HCT116 (cell line): ENCODE measurements around the gene SHISA8. TPM values are rescaled to one million over a fixed set of nuclear protein-coding genes. Genes with fewer than 3 reads are reported as not detected.

Experiments used
- ATAC-seq: fragments of 200-7000 bp; cut with Tn5 transposase; 2 replicates; pipeline ENCODE4 v1.9.1; 2020; ENCODE audit warnings: mild to moderate bottlenecking, moderate library complexity
- BruUV-seq: library from RNA; stranded (reverse); fragments of 400-500 nt; replicated peaks from 2 replicates; lab custom pipeline; 2021; lab: Mats Ljungman, UMichigan
- CTCF ChIA-PET: fragments of 300-600 bp; sonication (Branson Sonifier 250); formaldehyde crosslinking; loops from one replicate; lab custom pipeline; 2021; ENCODE audit warnings: antibody characterized with exemption; lab: Charles Lee
- POLR2A ChIA-PET: fragments of 300-600, 350-600 bp; sonication (Branson Sonifier 250); formaldehyde crosslinking; loops from one replicate; lab custom pipeline; 2021; ENCODE audit warnings: antibody characterized with exemption; lab: Charles Lee
- RAD21 ChIA-PET, 2 experiments: fragments of 300-600 bp; sonication (Branson Sonifier 250); formaldehyde crosslinking; loops; one replicate each; lab custom pipeline; 2023; ENCODE audit warnings: low total read pairs in 2 of 2; ENCODE audit not compliant: uncharacterized antibody in 2 of 2, unreplicated experiment in 2 of 2, low non-redundant PET in 1 of 2; lab: Charles Lee
- DNase-seq: peaks from one replicate; pipeline ENCODE4 v3.0.0-alpha.2; 2010; ENCODE audit warnings: low read depth, low spot score
- H2AFZ ChIP-seq: fragments of 200-600 bp; shearing (Covaris generic), sonication (generic); 2 replicates; pipeline ENCODE4 v1.6.1; 2017; ENCODE audit warnings: low read depth, mixed run types, mixed read lengths, antibody characterized with exemption, low read length; ENCODE audit not compliant: poor library complexity, severe bottlenecking
- H3K27ac ChIP-seq: 2 replicates; pipeline ENCODE4 v1.5.1; 2012; ENCODE audit warnings: low read depth, low read length
- H3K27me3 ChIP-seq: fragments of 200-600 bp; sonication (generic); 2 replicates; pipeline ENCODE4 v1.6.1; 2016; ENCODE audit warnings: mixed run types, low read length, mixed read lengths; ENCODE audit not compliant: insufficient read depth
- H3K36me3 ChIP-seq, 2 experiments: fragments of 200-500 bp in 1 of 2; fragments of 200-600 bp in 1 of 2; sonication (Bioruptor generic) in 1 of 2; sonication (generic) in 1 of 2; 2 replicates each; pipeline versions ENCODE4 v1.5.1 to v1.6.1; 2014 to 2016; ENCODE audit warnings: low read length in 2 of 2, inconsistent platforms in 1 of 2, mixed read lengths in 1 of 2, mixed run types in 1 of 2; ENCODE audit not compliant: insufficient read depth in 2 of 2, control insufficient read depth in 1 of 2
- H3K4me1 ChIP-seq, 2 experiments: fragments of 200-600 bp in 1 of 2; sonication (generic) in 1 of 2; 2 replicates each; pipeline versions ENCODE4 v1.5.1 to v1.6.1; 2012 to 2017; ENCODE audit warnings: low read length in 2 of 2, inconsistent platforms in 1 of 2, mild to moderate bottlenecking in 1 of 2, mixed read lengths in 1 of 2, mixed run types in 1 of 2, moderate library complexity in 1 of 2; ENCODE audit not compliant: insufficient read depth in 2 of 2, control insufficient read depth in 1 of 2
- H3K4me2 ChIP-seq: fragments of 200-600 bp; sonication (generic); 2 replicates; pipeline ENCODE4 v1.6.1; 2017; ENCODE audit warnings: mixed run types, low read length, mixed read lengths
- H3K4me3 ChIP-seq, 2 experiments: fragments of 200-600 bp in 1 of 2; sonication (generic) in 1 of 2; replicated peaks in 1 of 2; 2 replicates each; pipeline ENCODE4 v1.5.1; 2011 to 2016; ENCODE audit warnings: low read length in 2 of 2, control low read depth in 1 of 2, low read depth in 1 of 2, mild to moderate bottlenecking in 1 of 2, mixed read lengths in 1 of 2, mixed run types in 1 of 2
- H3K79me2 ChIP-seq: fragments of 200-600 bp; sonication (generic); 2 replicates; pipeline ENCODE4 v1.6.1; 2017; ENCODE audit warnings: mild to moderate bottlenecking, mixed run types, low read length, moderate library complexity, mixed read lengths; ENCODE audit not compliant: insufficient read depth
- H3K9ac ChIP-seq: fragments of 200-600 bp; sonication (generic); 2 replicates; pipeline ENCODE4 v1.6.1; 2016; ENCODE audit warnings: low read length, mixed read lengths
- H3K9me2 ChIP-seq: fragments of 200-600 bp; sonication (generic), shearing (Covaris generic); 2 replicates; pipeline ENCODE4 v1.6.1; 2017; ENCODE audit warnings: mixed run types, mild to moderate bottlenecking, moderate library complexity; ENCODE audit not compliant: insufficient read depth
- H3K9me3 ChIP-seq, 2 experiments: fragments of 200-500 bp in 1 of 2; fragments of 200-600 bp in 1 of 2; sonication (Bioruptor generic) in 1 of 2; sonication (generic) in 1 of 2; 2 replicates each; pipeline ENCODE4 v1.6.1; 2014 to 2017; ENCODE audit warnings: low read length in 2 of 2, mixed read lengths in 2 of 2, inconsistent platforms in 1 of 2, low read depth in 1 of 2, mild to moderate bottlenecking in 1 of 2, mixed run types in 1 of 2, moderate library complexity in 1 of 2; ENCODE audit not compliant: control insufficient read depth in 1 of 2, insufficient read depth in 1 of 2
- H4K20me1 ChIP-seq: fragments of 200-600 bp; sonication (generic), shearing (Covaris generic); 2 replicates; pipeline ENCODE4 v1.6.1; 2017; ENCODE audit warnings: mixed run types, mild to moderate bottlenecking, moderate library complexity; ENCODE audit not compliant: insufficient read depth
- CEBPB ChIP-seq: IDR thresholded peaks from 2 replicates; pipeline ENCODE4 v1.6.1; 2012; ENCODE audit warnings: low read depth
- EGR1 ChIP-seq: IDR thresholded peaks from 2 replicates; pipeline ENCODE4 v1.6.1; 2012; ENCODE audit warnings: low read depth
- ELF1 ChIP-seq: IDR thresholded peaks from 2 replicates; pipeline ENCODE4 v1.6.1; 2012; ENCODE audit warnings: low read depth, borderline replicate concordance
- EZH2phosphoT487 ChIP-seq: fragments of 200-600 bp; IDR thresholded peaks from 2 replicates; pipeline ENCODE4 v1.6.1; 2018; ENCODE audit warnings: antibody characterized with exemption, borderline replicate concordance
- FOSL1 ChIP-seq: IDR thresholded peaks from 2 replicates; pipeline ENCODE4 v1.6.1; 2012; ENCODE audit warnings: low read depth
- JUND ChIP-seq: IDR thresholded peaks from 2 replicates; pipeline ENCODE4 v1.6.1; 2012
- POLR2A ChIP-seq: IDR thresholded peaks from 2 replicates; pipeline ENCODE4 v1.7.0; 2011; ENCODE audit warnings: borderline replicate concordance; ENCODE audit not compliant: insufficient read depth, insufficient read length; ENCODE audit errors: extremely low read depth
- RAD21 ChIP-seq: IDR thresholded peaks from 2 replicates; pipeline ENCODE4 v1.6.1; 2012; ENCODE audit warnings: low read depth, mild to moderate bottlenecking
- SRF ChIP-seq: IDR thresholded peaks from 2 replicates; pipeline ENCODE4 v1.6.1; 2012; ENCODE audit warnings: low read depth
- YY1 ChIP-seq: IDR thresholded peaks from 2 replicates; pipeline ENCODE4 v1.6.1; 2011; ENCODE audit warnings: low read length, low read depth, moderate library complexity, mild to moderate bottlenecking; ENCODE audit not compliant: insufficient replicate concordance; ENCODE audit errors: extremely low read depth
- intact Hi-C: fragments of 100-400 bp; cut with micrococcal nuclease; formaldehyde crosslinking; loops from 2 replicates; pipeline ENCODE4 v1.10.0; 2022
- total RNA-seq: library from RNA; stranded (reverse); gene quantifications from one replicate; pipeline ENCODE4 v1.2.1, GENCODE V29; 2021; ENCODE audit not compliant: unreplicated experiment
- TF ChIP-seq, protein P1 (sequence below), 3 experiments: fragments of 200-600 bp in 1 of 3; sonication (generic) in 1 of 3; IDR thresholded peaks in 2 of 3; conservative IDR thresholded peaks in 1 of 3; 2 replicates each; pipeline ENCODE4 v1.5.1; 2012 to 2017; ENCODE audit warnings: low read depth in 2 of 3, low read length in 2 of 3, antibody characterized with exemption in 1 of 3, borderline replicate concordance in 1 of 3, control low read depth in 1 of 3, mild to moderate bottlenecking in 1 of 3, mixed read lengths in 1 of 3, mixed run types in 1 of 3, moderate library complexity in 1 of 3; ENCODE audit not compliant: insufficient read depth in 1 of 3
- TF ChIP-seq, protein P2 (sequence below): IDR thresholded peaks from 2 replicates; pipeline ENCODE4 v1.6.1; 2012; ENCODE audit warnings: low read depth

The SHISA8 gene
- total RNA-seq, 1 experiment from 2014 or later: 13.9 TPM

DNA sequence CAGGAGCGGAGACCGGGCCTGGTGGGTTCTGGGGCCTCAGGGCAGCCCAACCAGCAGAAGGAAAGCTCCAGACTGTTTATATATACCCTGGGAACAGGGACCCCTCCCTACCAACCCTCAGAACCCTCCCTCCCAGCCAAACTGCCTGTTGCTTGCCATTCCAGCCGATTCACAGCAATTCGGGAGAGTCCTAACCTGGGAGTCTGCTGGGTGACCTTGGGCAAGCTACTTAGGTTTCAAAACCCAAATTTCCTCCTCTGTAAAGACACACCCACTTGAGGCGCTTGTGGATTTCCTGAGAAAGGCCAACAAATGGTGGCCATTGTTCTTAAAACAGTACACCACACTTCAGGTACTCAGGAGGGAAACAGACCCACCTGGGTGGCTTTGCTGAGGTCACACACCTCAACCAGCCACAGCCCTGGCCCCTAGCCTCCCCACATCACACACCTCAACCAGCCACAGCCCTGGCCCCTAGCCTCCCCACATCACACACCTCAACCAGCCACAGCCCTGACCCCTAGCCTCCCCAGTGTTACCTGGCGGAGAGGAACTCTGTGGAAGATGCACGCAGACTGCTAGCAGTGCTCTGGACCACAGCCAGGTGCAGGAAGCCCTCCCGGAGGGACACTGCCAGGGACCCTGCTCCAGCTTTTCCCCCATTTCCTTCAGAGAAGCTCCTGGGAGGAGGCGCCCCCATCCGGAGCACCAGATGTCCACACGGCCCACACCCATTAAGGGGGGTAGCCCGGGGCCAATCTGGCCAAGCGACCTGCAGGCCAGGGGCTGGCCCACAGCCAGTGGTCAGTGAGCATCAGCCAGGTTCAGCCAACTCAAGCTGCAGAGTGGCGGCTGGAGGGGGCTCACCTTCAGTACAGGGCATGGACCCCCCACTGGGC lies 6.2 kb downstream of the SHISA8 start:
- no peak overlapping the region for H3K27ac ChIP-seq
- no peak overlapping the region for H2AFZ ChIP-seq
- no peaks in the 10 kb centered on the region for H3K27me3 ChIP-seq
- no TSS peak for BruUV-seq
- RAD21 ChIA-PET: no interaction called here
- intact Hi-C loops: no loop called here
- POLR2A ChIA-PET: no interaction called here
- no peaks in the 10 kb centered on the region for H3K9me2 ChIP-seq
- CTCF ChIA-PET: no interaction called here
- H3K4me3 ChIP-seq: no peak overlapping the region
- H4K20me1 ChIP-seq: no peaks in the 10 kb centered on the region
- H3K4me2 ChIP-seq: no peak overlapping the region
- no peaks in the 10 kb centered on the region for H3K79me2 ChIP-seq
- H3K4me1 ChIP-seq: peaks cover 0 to 15% of the 10 kb centered on the region in 2 experiments; a peak in 2 of 4 replicates
- no peak for ATAC-seq
- no peaks in the 10 kb centered on the region for H3K9me3 ChIP-seq
- TF ChIP-seq, protein P1, sequence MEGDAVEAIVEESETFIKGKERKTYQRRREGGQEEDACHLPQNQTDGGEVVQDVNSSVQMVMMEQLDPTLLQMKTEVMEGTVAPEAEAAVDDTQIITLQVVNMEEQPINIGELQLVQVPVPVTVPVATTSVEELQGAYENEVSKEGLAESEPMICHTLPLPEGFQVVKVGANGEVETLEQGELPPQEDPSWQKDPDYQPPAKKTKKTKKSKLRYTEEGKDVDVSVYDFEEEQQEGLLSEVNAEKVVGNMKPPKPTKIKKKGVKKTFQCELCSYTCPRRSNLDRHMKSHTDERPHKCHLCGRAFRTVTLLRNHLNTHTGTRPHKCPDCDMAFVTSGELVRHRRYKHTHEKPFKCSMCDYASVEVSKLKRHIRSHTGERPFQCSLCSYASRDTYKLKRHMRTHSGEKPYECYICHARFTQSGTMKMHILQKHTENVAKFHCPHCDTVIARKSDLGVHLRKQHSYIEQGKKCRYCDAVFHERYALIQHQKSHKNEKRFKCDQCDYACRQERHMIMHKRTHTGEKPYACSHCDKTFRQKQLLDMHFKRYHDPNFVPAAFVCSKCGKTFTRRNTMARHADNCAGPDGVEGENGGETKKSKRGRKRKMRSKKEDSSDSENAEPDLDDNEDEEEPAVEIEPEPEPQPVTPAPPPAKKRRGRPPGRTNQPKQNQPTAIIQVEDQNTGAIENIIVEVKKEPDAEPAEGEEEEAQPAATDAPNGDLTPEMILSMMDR (IDR thresholded peaks at IDR 0.05 in 2 of 3, conservative IDR thresholded peaks at IDR 0.05 in 1 of 3; ENCODE audit: borderline replicate concordance in 1 of 3, insufficient read depth in 1 of 3, low read depth in 2 of 3, low read length in 2 of 3): no peak
- TF ChIP-seq EGR1 (no peak), JUND (no peak), ELF1 (no peak), YY1 (no peak), SRF (no peak), EZH2phosphoT487 (no peak), POLR2A (no peak), FOSL1 (no peak), RAD21 (no peak), CEBPB (no peak)
- TF ChIP-seq, protein P2, sequence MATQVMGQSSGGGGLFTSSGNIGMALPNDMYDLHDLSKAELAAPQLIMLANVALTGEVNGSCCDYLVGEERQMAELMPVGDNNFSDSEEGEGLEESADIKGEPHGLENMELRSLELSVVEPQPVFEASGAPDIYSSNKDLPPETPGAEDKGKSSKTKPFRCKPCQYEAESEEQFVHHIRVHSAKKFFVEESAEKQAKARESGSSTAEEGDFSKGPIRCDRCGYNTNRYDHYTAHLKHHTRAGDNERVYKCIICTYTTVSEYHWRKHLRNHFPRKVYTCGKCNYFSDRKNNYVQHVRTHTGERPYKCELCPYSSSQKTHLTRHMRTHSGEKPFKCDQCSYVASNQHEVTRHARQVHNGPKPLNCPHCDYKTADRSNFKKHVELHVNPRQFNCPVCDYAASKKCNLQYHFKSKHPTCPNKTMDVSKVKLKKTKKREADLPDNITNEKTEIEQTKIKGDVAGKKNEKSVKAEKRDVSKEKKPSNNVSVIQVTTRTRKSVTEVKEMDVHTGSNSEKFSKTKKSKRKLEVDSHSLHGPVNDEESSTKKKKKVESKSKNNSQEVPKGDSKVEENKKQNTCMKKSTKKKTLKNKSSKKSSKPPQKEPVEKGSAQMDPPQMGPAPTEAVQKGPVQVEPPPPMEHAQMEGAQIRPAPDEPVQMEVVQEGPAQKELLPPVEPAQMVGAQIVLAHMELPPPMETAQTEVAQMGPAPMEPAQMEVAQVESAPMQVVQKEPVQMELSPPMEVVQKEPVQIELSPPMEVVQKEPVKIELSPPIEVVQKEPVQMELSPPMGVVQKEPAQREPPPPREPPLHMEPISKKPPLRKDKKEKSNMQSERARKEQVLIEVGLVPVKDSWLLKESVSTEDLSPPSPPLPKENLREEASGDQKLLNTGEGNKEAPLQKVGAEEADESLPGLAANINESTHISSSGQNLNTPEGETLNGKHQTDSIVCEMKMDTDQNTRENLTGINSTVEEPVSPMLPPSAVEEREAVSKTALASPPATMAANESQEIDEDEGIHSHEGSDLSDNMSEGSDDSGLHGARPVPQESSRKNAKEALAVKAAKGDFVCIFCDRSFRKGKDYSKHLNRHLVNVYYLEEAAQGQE: no peak
- H3K9ac ChIP-seq: no peak overlapping the region
- no peak for DNase-seq
- H3K36me3 ChIP-seq: peaks cover 5 to 7% of the 10 kb centered on the region in 2 experiments; a peak in 2 of 4 replicates
